ENCODE measurements around the gene ACTN3.

DNA sequence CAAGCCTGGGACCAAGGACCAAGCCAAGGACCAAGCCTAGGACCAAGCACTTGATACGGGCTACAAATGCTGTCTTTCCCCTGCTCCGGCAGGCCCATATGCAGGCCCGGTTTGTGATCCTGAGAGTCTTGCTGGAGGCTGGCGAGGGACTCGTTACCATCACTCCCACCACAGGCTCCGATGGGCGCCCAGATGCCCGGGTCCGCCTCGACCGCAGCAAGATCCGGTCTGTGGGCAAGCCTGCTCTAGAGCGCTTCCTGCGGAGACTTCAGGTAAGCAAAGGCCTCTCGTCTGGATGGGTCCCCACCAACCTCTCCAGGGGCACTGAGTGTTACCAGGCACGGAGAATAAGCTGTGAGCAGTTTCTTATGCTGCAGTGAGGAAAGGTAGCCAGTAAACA, 49.5 kb upstream of the ACTN3 start:
- TF ChIP-seq, protein P1, sequence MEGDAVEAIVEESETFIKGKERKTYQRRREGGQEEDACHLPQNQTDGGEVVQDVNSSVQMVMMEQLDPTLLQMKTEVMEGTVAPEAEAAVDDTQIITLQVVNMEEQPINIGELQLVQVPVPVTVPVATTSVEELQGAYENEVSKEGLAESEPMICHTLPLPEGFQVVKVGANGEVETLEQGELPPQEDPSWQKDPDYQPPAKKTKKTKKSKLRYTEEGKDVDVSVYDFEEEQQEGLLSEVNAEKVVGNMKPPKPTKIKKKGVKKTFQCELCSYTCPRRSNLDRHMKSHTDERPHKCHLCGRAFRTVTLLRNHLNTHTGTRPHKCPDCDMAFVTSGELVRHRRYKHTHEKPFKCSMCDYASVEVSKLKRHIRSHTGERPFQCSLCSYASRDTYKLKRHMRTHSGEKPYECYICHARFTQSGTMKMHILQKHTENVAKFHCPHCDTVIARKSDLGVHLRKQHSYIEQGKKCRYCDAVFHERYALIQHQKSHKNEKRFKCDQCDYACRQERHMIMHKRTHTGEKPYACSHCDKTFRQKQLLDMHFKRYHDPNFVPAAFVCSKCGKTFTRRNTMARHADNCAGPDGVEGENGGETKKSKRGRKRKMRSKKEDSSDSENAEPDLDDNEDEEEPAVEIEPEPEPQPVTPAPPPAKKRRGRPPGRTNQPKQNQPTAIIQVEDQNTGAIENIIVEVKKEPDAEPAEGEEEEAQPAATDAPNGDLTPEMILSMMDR (IDR thresholded peaks at IDR 0.05; ENCODE audit: insufficient read depth, low read depth, low read length): no peak
- no peak for TF ChIP-seq EZH2 (IDR thresholded peaks at IDR 0.05; ENCODE audit: insufficient read depth, low read length)

Measured in astrocyte (in vitro differentiated cells and primary cell).